Right atrium auricular region (tissue), 2 donors: ENCODE measurements around the gene ARHGDIA. TPM values are rescaled to one million over a fixed set of nuclear protein-coding genes. Genes with fewer than 3 reads are reported as not detected.

Experiments used
- DNase-seq: peaks from one replicate; pipeline ENCODE4 v3.0.0-alpha.2; 2019; ENCODE audit warnings: low spot score
- H3K27ac ChIP-seq, 2 donors: fragments of 200-600 bp; sonication (generic); 1 replicate in 1 of 2; 2 replicates in 1 of 2; pipeline ENCODE4 v1.5.1; 2016 to 2019
- H3K27me3 ChIP-seq, 2 donors: fragments of 200-600 bp; sonication (generic); one replicate each; pipeline versions ENCODE4 v1.5.1 to v1.6.0; 2017 to 2019
- H3K36me3 ChIP-seq: fragments of 200-600 bp; sonication (generic); one replicate; pipeline ENCODE4 v1.5.1; 2016
- H3K4me1 ChIP-seq, 2 donors: fragments of 200-600 bp; sonication (generic); one replicate each; pipeline versions ENCODE4 v1.5.1 to v1.6.0; 2017 to 2019
- H3K4me3 ChIP-seq, 2 donors: fragments of 200-600 bp; sonication (generic); 1 replicate in 1 of 2; 2 replicates in 1 of 2; pipeline ENCODE4 v1.5.1; 2017 to 2019; ENCODE audit warnings: mild to moderate bottlenecking in 1 of 2, moderate library complexity in 1 of 2
- H3K9me3 ChIP-seq, 2 donors: fragments of 200-600 bp; sonication (generic); one replicate each; pipeline ENCODE4 v1.5.1; 2019
- CTCF ChIP-seq, 2 donors: fragments of 200-600 bp; sonication (generic); IDR thresholded peaks; one replicate each; pipeline ENCODE4 v1.5.1; 2019; ENCODE audit warnings: antibody characterized with exemption in 2 of 2
- total RNA-seq, 2 donors: library from RNA; depleted of rRNA; stranded (reverse); fragments of >200 nt; gene quantifications; one replicate each; pipeline ENCODE4 v1.1.0, GENCODE V29; 2016

The ARHGDIA gene
- total RNA-seq, 2 donors from 2014 or later = 59.4 to 145 TPM

- H3K9me3 ChIP-seq = no peaks in the 10 kb centered on the region
- H3K27me3 ChIP-seq = no peaks in the 10 kb centered on the region
- DNase-seq = no peak
- no peak for TF ChIP-seq CTCF (IDR thresholded peaks at IDR 0.05)
- no peak overlapping the region for H3K4me3 ChIP-seq
- peaks cover 58% of the 10 kb centered on the region for H3K36me3 ChIP-seq
- H3K27ac ChIP-seq = no peak overlapping the region
- peaks cover 0 to 7% of the 10 kb centered on the region in 2 donors for H3K4me1 ChIP-seq
Observed at GRCh38 chr17:81844887-81845286, 26.2 kb downstream of the ARHGDIA start.

GRCh38 chr17:81844327-81844851 is 26.7 kb downstream of the ARHGDIA start:
- no peak for DNase-seq
- Histone ChIP-seq H3K4me1 (peaks cover 0 to 7% of the 10 kb centered on the region in 2 donors), H3K36me3 (peaks cover 53% of the 10 kb centered on the region), H3K4me3 (no peak overlapping the region), H3K27ac (no peak overlapping the region), H3K27me3 (no peaks in the 10 kb centered on the region), H3K9me3 (no peaks in the 10 kb centered on the region)
- no peak for TF ChIP-seq CTCF (IDR thresholded peaks at IDR 0.05)

GRCh38 chr17:81843713-81844326 is 27.3 kb downstream of the ARHGDIA start:
- Histone ChIP-seq H3K27ac (no peak overlapping the region), H3K36me3 (peaks cover 53% of the 10 kb centered on the region), H3K9me3 (no peaks in the 10 kb centered on the region), H3K4me3 (no peak overlapping the region), H3K27me3 (no peaks in the 10 kb centered on the region), H3K4me1 (peaks cover 0 to 7% of the 10 kb centered on the region in 2 donors)
- no peak for TF ChIP-seq CTCF (IDR thresholded peaks at IDR 0.05)
- no peak for DNase-seq

GRCh38 chr17:81842725-81843504 is 28.2 kb downstream of the ARHGDIA start:
- DNase-seq = no peak
- Histone ChIP-seq H3K4me1 (peaks cover 0 to 7% of the 10 kb centered on the region in 2 donors), H3K9me3 (no peaks in the 10 kb centered on the region), H3K27ac (no peak overlapping the region), H3K36me3 (peaks cover 48% of the 10 kb centered on the region), H3K27me3 (no peaks in the 10 kb centered on the region), H3K4me3 (no peak overlapping the region)
- no peak for TF ChIP-seq CTCF (IDR thresholded peaks at IDR 0.05)

- DNase-seq = no peak
- no peak for TF ChIP-seq CTCF (IDR thresholded peaks at IDR 0.05)
- H3K4me1 ChIP-seq = peaks cover 0 to 7% of the 10 kb centered on the region in 2 donors
- H3K9me3 ChIP-seq = no peaks in the 10 kb centered on the region
- no peak overlapping the region for H3K4me3 ChIP-seq
- no peaks in the 10 kb centered on the region for H3K27me3 ChIP-seq
- H3K36me3 ChIP-seq = peaks cover 43% of the 10 kb centered on the region
- no peak overlapping the region for H3K27ac ChIP-seq
Observed at GRCh38 chr17:81842378-81842724, 28.8 kb downstream of the ARHGDIA start.
